CD4-positive, CD25-positive, alpha-beta regulatory T cell (primary cell): ENCODE results near the gene TNF. TPM values are rescaled to one million over a fixed set of nuclear protein-coding genes. Genes with fewer than 3 reads are reported as not detected.
"Not testable (repeated sequence)": the region's sequence is repeated elsewhere in the genome, so short reads cannot be mapped to it uniquely, and the experiment has no call there.

Experiments
- ATAC-seq, 2 donors: fragments of 150-1000 bp; cut with Tn5 transposase; one replicate each; pipeline ENCODE4 v1.10.0; 2021; ENCODE audit warnings: low read depth in 2 of 2, moderate number of reproducible peaks in 2 of 2, moderate library complexity in 1 of 2
- DNase-seq, 3 donors: peaks; one replicate each; pipeline versions ENCODE4 v3.0.0 to v3.0.0-alpha.2; 2012 to 2022; ENCODE audit warnings: mixed read lengths in 1 of 3
- H3K27ac ChIP-seq: one replicate; pipeline ENCODE4 v1.7.0; 2013; ENCODE audit warnings: mild to moderate bottlenecking, low read length; ENCODE audit not compliant: insufficient read depth, poor library complexity, severe bottlenecking
- H3K27me3 ChIP-seq: one replicate; pipeline ENCODE4 v1.7.0; 2013; ENCODE audit warnings: low read length; ENCODE audit not compliant: control insufficient read depth, insufficient read depth
- H3K36me3 ChIP-seq: one replicate; pipeline ENCODE4 v1.7.0; 2013; ENCODE audit warnings: mild to moderate bottlenecking, low read length, moderate library complexity; ENCODE audit not compliant: control insufficient read depth, insufficient read depth
- H3K4me1 ChIP-seq: 2 replicates; pipeline ENCODE4 v1.7.0; 2013; ENCODE audit warnings: mild to moderate bottlenecking, low read length; ENCODE audit not compliant: insufficient read depth, control insufficient read depth, poor library complexity, severe bottlenecking
- H3K4me3 ChIP-seq: one replicate; pipeline ENCODE4 v1.7.0; 2013; ENCODE audit warnings: low read depth, mild to moderate bottlenecking, low read length, moderate library complexity
- H3K9me3 ChIP-seq, 2 experiments: 1 replicate in 1 of 2; 2 replicates in 1 of 2; pipeline ENCODE4 v1.7.0; 2013; ENCODE audit warnings: low read length in 2 of 2, mild to moderate bottlenecking in 1 of 2, moderate library complexity in 1 of 2; ENCODE audit not compliant: control insufficient read depth in 2 of 2
- H3K27ac Mint-ChIP-seq, 3 donors: one replicate each; pipeline ENCODE4 v1.8.0; 2020 to 2022; ENCODE audit warnings: mild to moderate bottlenecking in 3 of 3, mixed read lengths in 3 of 3, moderate library complexity in 2 of 3
- H3K27me3 Mint-ChIP-seq: one replicate; pipeline ENCODE4 v1.8.0; 2022; ENCODE audit warnings: mild to moderate bottlenecking, mixed read lengths
- H3K36me3 Mint-ChIP-seq: one replicate; pipeline ENCODE4 v1.8.0; 2020; ENCODE audit warnings: mixed read lengths
- H3K4me1 Mint-ChIP-seq, 4 donors: one replicate each; pipeline ENCODE4 v1.8.0; 2020 to 2022; ENCODE audit warnings: mixed read lengths in 4 of 4, mild to moderate bottlenecking in 1 of 4
- H3K4me3 Mint-ChIP-seq, 4 donors: one replicate each; pipeline ENCODE4 v1.8.0; 2020 to 2022; ENCODE audit warnings: mild to moderate bottlenecking in 4 of 4, mixed read lengths in 4 of 4, moderate library complexity in 3 of 4
- H3K9me3 Mint-ChIP-seq, 7 donors: one replicate each; pipeline ENCODE4 v1.8.0; 2020 to 2022; ENCODE audit warnings: mixed read lengths in 7 of 7, mild to moderate bottlenecking in 3 of 7, moderate library complexity in 2 of 7
- polyA plus RNA-seq, 4 donors: library from polyadenylated mRNA; unstranded; fragments of 300-500 nt; fragmentation: Illumina TruSeq; gene quantifications; one replicate each; pipeline ENCODE4 v1.2.3, GENCODE V29; 2021
- total RNA-seq: library from RNA; stranded (reverse); gene quantifications from one replicate; pipeline ENCODE4 v1.2.3, GENCODE V29; 2022

TNF gene
- total and polyA plus RNA-seq, 5 donors from 2014 or later, result 0.48 to 21.8 (median 2.4) TPM

DNA sequence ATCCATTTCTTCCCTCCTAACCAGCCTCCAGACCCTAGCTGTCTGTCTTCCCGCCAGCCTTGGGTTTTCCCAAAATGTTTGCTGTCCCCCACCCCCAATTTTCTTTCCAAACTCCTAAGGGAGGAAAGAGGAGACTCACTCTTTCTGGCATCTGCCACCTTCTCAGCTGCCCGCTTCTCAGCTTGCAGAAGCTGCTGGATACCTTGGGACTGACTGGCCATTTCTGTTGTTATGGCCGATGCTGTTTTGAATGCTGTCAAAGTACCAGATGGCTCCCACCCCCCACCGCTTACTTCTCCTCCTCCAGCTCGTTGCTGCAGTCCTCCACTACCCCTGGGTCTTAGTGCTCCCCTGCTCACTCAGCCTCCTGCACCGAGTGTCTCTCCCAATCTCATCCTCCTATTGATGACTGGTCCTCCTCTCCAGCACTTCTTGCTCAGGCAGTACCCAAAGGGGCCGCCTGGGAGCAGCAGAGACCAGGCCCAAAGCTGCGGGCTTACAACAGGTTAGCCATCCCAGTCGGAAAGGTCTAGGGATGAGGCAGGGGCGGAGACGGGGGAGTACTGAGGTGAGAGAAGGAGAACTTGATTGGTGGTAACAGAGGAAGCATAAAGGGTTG, 28.9 kb upstream of the TNF start, which contains the start of gene ATP6V1G2:
ATP6V1G2 (minus strand) TSS at position 270 of the 619 bp plus-strand sequence; CDS start at position 221, 49 bp downstream.
- H3K4me3 ChIP-seq, result peak within 1 kb of the TSS; percentile 95
- Mint-ChIP-seq H3K4me3 (peak within 1 kb of the TSS; percentile 84 to 98 (median 94)), H3K4me1 (peaks cover 4 to 55% (median 38%) of the 10 kb centered on the region in 4 donors), H3K9me3 (no peaks in the 10 kb centered on the region), H3K27ac (peak within 1 kb of the TSS; percentile 72 to 96 (median 96)), H3K27me3 (peaks cover 5% of the 10 kb centered on the region), H3K36me3 (peaks cover 4% of the 10 kb centered on the region)
- peak; percentile 75 to 91 (median 78) for DNase-seq
- peak; percentile 51 to 58 for ATAC-seq
- H3K27ac ChIP-seq, result peak within 1 kb of the TSS; percentile 93
- H3K36me3 ChIP-seq, result no peaks in the 10 kb centered on the region
- H3K27me3 ChIP-seq, result no peaks in the 10 kb centered on the region
- H3K4me1 ChIP-seq, result peaks cover 29% of the 10 kb centered on the region
- no peaks in the 10 kb centered on the region for H3K9me3 ChIP-seq

DNA sequence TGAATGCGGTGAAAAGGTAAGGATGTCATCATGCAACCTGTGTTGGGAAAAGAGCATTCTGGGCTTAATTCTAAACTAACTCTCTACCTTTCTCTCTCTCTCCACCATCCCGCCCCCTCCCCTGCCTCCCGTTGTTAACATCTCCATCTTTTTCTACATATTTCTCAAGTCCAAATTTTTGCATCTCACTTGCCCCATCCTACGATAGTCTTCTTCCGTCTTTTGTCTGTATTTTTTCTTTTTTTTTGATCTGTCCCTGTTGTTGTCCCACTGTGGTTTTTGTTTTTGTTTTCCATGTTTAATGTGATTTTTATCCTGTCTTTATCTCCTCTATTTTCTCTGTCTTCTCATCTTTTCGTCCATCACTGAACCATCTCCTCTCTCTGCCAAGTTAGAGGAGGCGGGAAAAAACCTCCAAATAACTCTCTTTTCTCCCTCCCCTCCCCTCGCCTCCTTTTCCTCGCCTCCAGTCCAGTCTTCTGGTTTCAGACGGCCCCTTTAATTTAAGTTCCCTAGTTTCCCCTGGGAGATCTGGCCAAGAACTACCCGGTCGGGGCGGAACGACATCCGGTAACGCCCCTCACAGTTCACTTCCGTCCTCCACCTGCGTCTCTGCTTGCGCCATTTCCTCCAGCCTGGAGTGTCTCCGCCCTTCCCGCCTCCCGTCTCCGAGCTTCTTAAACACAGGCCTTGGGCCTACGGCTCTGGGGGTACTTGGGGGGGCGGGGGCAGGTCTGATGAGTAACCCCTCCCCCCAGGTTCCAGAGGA, 28.2 kb upstream of the TNF start, which contains the start of gene NFKBIL1:
NFKBIL1 (plus strand) TSS at position 651 of the 769 bp plus-strand sequence; CDS start at position 738, 87 bp downstream.
- H3K4me1 ChIP-seq, result peaks cover 29% of the 10 kb centered on the region
- H3K27ac ChIP-seq, result peak within 1 kb of the TSS; percentile 93
- Mint-ChIP-seq H3K9me3 (no peaks in the 10 kb centered on the region), H3K4me3 (peak within 1 kb of the TSS; percentile 84 to 98 (median 94)), H3K36me3 (peaks cover 4% of the 10 kb centered on the region), H3K27ac (peak within 1 kb of the TSS; percentile 72 to 96 (median 96)), H3K4me1 (peaks cover 5 to 59% (median 39%) of the 10 kb centered on the region in 4 donors), H3K27me3 (peaks cover 5% of the 10 kb centered on the region)
- peak; percentile 86 to 96 (median 86) for DNase-seq
- peak within 1 kb of the TSS; percentile 95 for H3K4me3 ChIP-seq
- ATAC-seq, result peak; percentile 84 to 88
- H3K27me3 ChIP-seq, result no peaks in the 10 kb centered on the region
- H3K9me3 ChIP-seq, result no peaks in the 10 kb centered on the region
- no peaks in the 10 kb centered on the region for H3K36me3 ChIP-seq

DNA sequence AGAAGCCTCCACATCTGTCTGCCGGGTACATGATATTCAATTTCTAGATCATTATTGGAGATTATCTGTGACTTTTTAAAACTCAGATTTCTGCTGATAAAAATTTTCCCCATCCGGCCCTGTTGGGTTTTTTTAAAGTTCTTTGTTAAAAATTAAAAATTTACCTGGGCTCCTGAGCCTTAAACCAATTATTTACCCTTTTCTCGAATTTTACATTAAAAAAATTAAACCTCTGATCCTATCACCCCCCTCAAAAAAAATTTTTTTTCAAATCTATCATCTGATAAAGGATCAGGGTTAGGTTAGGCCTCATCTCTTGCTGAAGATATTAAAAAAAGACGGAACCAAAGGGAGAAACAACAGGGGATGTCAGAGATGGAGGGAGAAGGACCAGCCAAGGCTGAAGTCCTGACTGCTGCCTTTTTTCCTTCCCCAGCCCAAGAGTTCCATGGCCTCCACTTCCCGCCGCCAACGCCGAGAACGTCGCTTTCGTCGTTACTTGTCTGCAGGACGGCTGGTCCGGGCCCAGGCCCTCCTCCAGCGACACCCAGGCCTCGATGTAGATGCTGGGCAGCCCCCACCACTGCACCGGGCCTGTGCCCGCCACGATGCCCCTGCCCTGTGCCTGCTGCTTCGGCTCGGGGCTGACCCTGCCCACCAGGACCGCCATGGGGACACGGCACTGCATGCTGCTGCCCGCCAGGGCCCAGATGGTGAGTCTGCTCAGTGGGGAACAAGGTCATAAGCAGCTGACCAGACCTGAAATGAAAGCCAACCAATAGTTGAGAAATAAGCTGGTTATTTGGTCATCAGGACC, 27.4 kb upstream of the TNF start:
- H3K4me1 Mint-ChIP-seq, result peaks cover 5 to 52% (median 35%) of the 10 kb centered on the region in 4 donors
- peak overlapping the region; percentile 95 for H3K4me3 ChIP-seq
- H3K27ac Mint-ChIP-seq, result peak overlapping the region in 2 of 3 donors; percentile 96

DNA sequence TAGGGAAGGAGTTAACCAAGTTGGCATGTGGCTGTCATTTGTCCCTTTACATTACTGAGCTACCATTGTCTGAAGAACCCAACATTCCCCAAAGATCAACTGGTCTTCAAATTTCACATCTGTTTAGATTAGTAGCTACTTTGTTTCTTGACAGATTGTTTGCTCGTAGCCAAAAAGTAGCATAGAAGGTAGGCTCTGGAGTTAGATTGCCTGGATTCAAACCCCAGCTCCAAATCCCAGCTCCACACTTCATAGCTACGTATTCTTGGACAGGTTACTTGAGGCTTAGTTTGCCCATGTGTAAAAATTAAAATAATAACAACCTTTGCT, 26.9 kb upstream of the TNF start:
- H3K36me3 ChIP-seq, result no peaks in the 10 kb centered on the region
- Mint-ChIP-seq H3K27me3 (peaks cover 5% of the 10 kb centered on the region), H3K9me3 (no peaks in the 10 kb centered on the region), H3K36me3 (peaks cover 4% of the 10 kb centered on the region), H3K4me3 (peak overlapping the region in 2 of 4 donors; percentile 19 to 83), H3K27ac (peak overlapping the region in 2 of 3 donors; percentile 96), H3K4me1 (peaks cover 5 to 47% (median 30%) of the 10 kb centered on the region in 4 donors)
- no peaks in the 10 kb centered on the region for H3K27me3 ChIP-seq
- peak overlapping the region; percentile 93 for H3K27ac ChIP-seq
- H3K4me3 ChIP-seq, result no peak overlapping the region
- H3K9me3 ChIP-seq, result no peaks in the 10 kb centered on the region
- H3K4me1 ChIP-seq, result peaks cover 19% of the 10 kb centered on the region
- ATAC-seq (no peak), DNase-seq (no peak)

More for the DNA sequence above, 27.4 kb upstream of the TNF start:
- Mint-ChIP-seq H3K27me3 (peaks cover 5% of the 10 kb centered on the region), H3K9me3 (no peaks in the 10 kb centered on the region), H3K36me3 (peaks cover 4% of the 10 kb centered on the region), H3K4me3 (peak overlapping the region; percentile 84 to 98 (median 94))
- ATAC-seq (no peak), DNase-seq (no peak)
- H3K4me1 ChIP-seq, result peaks cover 21% of the 10 kb centered on the region
- no peaks in the 10 kb centered on the region for H3K36me3 ChIP-seq
- H3K9me3 ChIP-seq, result no peaks in the 10 kb centered on the region
- peak overlapping the region; percentile 93 for H3K27ac ChIP-seq
- H3K27me3 ChIP-seq, result no peaks in the 10 kb centered on the region

DNA sequence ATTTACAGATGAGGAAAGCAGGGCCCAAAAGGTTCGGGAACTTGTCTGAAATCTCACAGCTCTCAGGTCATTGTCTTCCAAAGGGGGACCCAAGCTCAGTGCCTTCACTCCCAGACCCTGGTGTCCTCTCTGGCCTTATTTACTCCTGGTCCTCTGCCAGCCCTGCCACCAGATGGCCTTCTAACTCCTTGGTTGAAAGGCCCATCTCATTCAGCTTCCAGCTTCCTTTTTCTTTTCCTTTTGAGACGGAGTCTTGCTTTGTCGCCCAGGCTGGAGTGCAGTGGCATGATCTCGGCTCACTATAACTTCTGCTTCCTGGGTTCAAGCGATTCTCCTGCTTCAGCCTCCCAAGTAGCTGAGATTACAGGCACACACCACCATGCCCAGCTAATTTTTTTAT, 24.0 kb upstream of the TNF start:
- Mint-ChIP-seq H3K27ac (peak overlapping the region in 2 of 3 donors; percentile 72 to 88), H3K4me1 (peaks cover 5 to 53% (median 28%) of the 10 kb centered on the region in 4 donors), H3K4me3 (peak overlapping the region in 2 of 4 donors; percentile 75)
- ATAC-seq, H3K27ac ChIP-seq, H3K9me3 Mint-ChIP-seq, H3K4me3 ChIP-seq, H3K36me3 Mint-ChIP-seq, H3K27me3 Mint-ChIP-seq, H3K36me3 ChIP-seq, H3K9me3 ChIP-seq, H3K27me3 ChIP-seq: not testable (repeated sequence)
- H3K4me1 ChIP-seq, result peaks cover 21% of the 10 kb centered on the region
- peak; percentile 53 to 79 (median 67) for DNase-seq

DNA sequence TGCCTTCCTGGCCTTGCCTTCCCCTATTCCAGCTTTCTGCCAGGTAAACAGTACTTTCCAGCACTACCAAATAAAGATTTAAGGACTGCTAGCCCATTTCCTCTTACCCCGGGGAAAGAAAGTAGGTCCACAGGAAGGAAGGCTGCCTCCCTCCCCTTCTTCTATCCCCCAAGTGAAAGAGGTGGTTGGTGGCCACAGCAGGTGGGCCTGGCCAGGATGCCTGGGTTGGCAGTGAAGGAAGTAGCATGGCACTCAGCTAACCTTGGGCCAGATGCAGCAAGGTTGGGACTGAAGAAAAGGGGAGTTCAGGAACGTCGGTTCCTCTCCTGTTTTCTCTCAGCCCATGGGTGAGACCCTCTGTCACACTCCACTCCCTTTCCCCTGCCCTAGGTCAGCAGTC, 19.1 kb upstream of the TNF start:
- Histone ChIP-seq H3K27me3 (no peaks in the 10 kb centered on the region), H3K4me3 (no peak overlapping the region), H3K9me3 (no peaks in the 10 kb centered on the region), H3K36me3 (no peaks in the 10 kb centered on the region), H3K4me1 (peaks cover 50% of the 10 kb centered on the region), H3K27ac (no peak overlapping the region)
- Mint-ChIP-seq H3K9me3 (no peaks in the 10 kb centered on the region), H3K4me3 (peak overlapping the region in 1 of 4 donors; percentile 41), H3K36me3 (peaks cover 7% of the 10 kb centered on the region), H3K27ac (peak overlapping the region in 2 of 3 donors; percentile 43 to 46), H3K27me3 (no peaks in the 10 kb centered on the region), H3K4me1 (peaks cover 18 to 62% (median 38%) of the 10 kb centered on the region in 4 donors)
- no peak for ATAC-seq
- DNase-seq, result peak in 1 of 3 donors; percentile 51
